ENCODE results near the gene SLC17A7. TPM values are rescaled to one million over a fixed set of nuclear protein-coding genes. Genes with fewer than 3 reads are reported as not detected.

Gene SLC17A7
- total RNA-seq, 2 donors from 2014 or later: 0.59 to 0.67 TPM

DNA sequence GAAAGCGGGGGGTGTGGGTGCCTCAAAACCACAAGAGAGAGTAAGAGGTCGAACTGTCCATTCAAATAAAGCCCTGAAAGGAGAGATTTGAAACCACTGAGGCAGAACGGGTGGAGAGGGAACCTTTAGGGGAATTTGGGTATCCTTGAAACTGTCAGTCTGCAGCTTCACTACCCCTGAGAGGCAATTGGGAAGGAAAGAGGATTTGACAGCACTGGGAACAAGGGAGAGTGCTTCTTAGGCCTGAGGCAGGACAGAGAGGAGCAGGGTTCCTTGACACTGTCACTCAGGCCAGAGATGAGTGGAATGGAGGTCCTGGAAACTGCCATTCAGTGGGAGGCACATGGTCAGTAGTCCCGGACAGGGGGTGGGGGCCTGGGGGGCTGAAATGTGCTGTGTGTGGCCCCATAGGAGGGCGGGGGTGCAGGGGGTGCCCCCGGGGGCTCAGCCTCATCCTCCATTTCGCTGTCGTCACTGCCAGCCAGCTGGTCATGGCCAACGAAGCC, 11.1 kb downstream of the SLC17A7 start:
- no peaks in the 10 kb centered on the region for H3K9me3 ChIP-seq
- H3K27me3 ChIP-seq: peaks cover 35 to 53% of the 10 kb centered on the region in 2 donors

DNA sequence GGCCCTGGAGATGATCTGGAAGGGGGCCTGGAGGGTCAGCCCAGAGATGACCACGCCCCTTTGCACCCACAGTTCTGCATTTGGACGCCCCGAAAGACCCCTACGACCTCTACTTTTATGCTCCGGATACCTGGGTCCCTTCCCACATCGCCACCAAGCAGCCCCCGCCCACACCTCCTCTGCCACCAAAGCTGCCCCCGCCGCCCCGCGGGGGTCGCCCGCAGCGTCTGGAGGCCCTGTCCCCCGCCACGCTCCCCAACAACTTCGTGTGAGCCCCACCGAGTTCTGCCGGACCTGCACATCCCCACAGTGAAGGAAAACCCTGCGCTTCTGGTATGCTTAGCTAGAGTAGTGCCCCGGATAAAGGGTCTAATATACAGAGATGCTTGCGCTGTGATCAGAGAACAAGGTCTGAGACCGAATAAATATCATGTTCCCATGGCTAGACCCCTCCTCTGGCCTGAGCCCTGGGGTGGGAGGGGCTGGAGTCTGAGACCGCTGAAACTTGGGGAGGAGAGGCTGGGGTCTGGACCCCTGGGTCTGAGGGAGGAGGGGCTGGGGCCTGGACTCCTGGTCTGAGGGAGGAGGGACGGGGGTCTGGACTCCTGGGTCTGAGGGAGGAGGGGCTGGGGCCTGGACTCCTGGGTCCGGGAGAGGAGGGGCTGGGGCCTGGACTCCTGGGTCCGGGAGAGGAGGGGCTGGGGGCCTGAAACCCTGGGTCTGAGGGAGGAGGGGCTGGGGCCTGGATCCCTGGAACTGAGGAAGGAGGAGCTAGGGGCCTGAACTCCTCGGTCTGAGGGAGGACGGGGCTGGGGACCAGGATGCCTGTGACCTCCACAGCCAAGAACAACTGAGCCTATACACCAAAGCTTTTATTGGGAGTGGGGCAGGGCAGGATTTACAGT, 12.5 kb downstream of the SLC17A7 start:
- TF ChIP-seq, protein P1, sequence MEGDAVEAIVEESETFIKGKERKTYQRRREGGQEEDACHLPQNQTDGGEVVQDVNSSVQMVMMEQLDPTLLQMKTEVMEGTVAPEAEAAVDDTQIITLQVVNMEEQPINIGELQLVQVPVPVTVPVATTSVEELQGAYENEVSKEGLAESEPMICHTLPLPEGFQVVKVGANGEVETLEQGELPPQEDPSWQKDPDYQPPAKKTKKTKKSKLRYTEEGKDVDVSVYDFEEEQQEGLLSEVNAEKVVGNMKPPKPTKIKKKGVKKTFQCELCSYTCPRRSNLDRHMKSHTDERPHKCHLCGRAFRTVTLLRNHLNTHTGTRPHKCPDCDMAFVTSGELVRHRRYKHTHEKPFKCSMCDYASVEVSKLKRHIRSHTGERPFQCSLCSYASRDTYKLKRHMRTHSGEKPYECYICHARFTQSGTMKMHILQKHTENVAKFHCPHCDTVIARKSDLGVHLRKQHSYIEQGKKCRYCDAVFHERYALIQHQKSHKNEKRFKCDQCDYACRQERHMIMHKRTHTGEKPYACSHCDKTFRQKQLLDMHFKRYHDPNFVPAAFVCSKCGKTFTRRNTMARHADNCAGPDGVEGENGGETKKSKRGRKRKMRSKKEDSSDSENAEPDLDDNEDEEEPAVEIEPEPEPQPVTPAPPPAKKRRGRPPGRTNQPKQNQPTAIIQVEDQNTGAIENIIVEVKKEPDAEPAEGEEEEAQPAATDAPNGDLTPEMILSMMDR (IDR thresholded peaks at IDR 0.05): no peak
- no peak for DNase-seq (ENCODE audit: low spot score)
- H3K36me3 ChIP-seq: no peaks in the 10 kb centered on the region
- H3K27me3 ChIP-seq: peaks cover 44 to 64% of the 10 kb centered on the region in 2 donors
- peak overlapping the region in 1 of 2 donors; percentile 5 for H3K4me3 ChIP-seq
- no peaks in the 10 kb centered on the region for H3K9me3 ChIP-seq
- no peak overlapping the region for H3K27ac ChIP-seq
- H3K4me1 ChIP-seq: peaks cover 0 to 23% of the 10 kb centered on the region in 2 donors

More for the DNA sequence above, 11.1 kb downstream of the SLC17A7 start:
- Histone ChIP-seq H3K4me1 (peaks cover 0 to 23% of the 10 kb centered on the region in 2 donors), H3K27ac (no peak overlapping the region), H3K36me3 (no peaks in the 10 kb centered on the region), H3K4me3 (no peak overlapping the region)
- DNase-seq (ENCODE audit: low spot score): no peak
- TF ChIP-seq, protein P1 (IDR thresholded peaks at IDR 0.05): no peak

- TF ChIP-seq, protein P1 (IDR thresholded peaks at IDR 0.05): no peak
- Histone ChIP-seq H3K27me3 (peaks cover 49 to 65% of the 10 kb centered on the region in 2 donors), H3K9me3 (no peaks in the 10 kb centered on the region), H3K36me3 (no peaks in the 10 kb centered on the region), H3K4me1 (peaks cover 0 to 28% of the 10 kb centered on the region in 2 donors), H3K27ac (no peak overlapping the region), H3K4me3 (peak overlapping the region in 1 of 2 donors; percentile 5)
- DNase-seq (ENCODE audit: low spot score): no peak
These were observed 13.3 kb downstream of the SLC17A7 start for GRCh38 chr19:49427855-49428546.

DNA sequence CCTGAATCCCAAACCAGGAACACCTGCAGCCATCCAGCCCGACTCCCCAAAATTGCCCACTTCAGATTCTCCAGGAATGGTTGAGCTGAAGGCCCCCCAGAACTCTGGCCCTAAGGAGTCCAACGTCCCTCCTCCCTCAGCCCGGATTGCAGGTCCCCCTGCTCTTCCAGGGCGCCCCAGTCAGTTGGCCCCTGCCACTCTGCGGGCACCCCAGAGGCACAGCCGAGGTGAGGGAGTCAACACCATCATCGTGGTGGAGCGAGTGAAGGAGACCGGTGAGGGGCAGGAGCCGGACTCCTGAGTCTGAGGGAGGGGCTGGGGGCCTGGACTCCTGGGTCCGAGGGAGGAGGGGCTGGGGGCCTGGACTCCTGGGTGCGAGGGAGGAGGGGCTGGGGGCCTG, 14.0 kb downstream of the SLC17A7 start:
- no peak for DNase-seq (ENCODE audit: low spot score)
- TF ChIP-seq, protein P1 (IDR thresholded peaks at IDR 0.05): no peak

DNA sequence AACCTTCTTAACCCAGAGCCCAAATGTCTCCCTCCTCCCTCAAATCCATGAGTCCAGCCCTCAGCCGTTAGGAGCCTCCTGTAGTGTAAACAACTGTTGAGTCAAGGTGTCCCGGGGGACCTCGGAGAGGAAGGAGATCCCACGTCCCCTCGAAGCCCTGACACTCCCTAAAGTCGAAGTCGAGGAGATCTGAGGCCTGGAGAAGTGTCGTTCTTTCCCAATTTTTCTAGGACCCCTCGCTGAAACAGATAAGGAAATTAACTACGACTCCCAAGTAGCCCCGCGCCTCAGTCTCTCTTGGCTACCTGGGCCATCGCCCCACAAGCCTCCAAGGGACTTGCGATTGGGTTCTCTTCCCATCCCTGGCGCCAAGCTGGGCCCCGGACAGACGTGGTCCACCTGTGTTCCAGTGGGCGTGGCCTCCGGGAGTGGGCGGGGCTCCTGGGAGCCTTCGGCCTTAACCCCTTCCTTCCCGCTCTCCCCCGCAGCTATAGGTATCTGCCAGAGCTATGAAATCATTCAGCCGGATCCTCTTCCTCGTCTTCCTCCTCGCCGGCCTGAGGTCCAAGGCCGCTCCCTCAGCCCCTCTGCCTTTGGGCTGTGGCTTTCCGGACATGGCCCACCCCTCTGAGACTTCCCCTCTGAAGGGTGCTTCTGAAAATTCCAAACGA, 15.3 kb downstream of the SLC17A7 start:
- Histone ChIP-seq H3K4me3 (no peak overlapping the region), H3K27me3 (peaks cover 53 to 63% of the 10 kb centered on the region in 2 donors), H3K27ac (no peak overlapping the region), H3K9me3 (no peaks in the 10 kb centered on the region), H3K4me1 (peaks cover 0 to 39% of the 10 kb centered on the region in 2 donors), H3K36me3 (no peaks in the 10 kb centered on the region)
- TF ChIP-seq, protein P1 (IDR thresholded peaks at IDR 0.05): no peak
- DNase-seq (ENCODE audit: low spot score): no peak

More for the DNA sequence above, 14.0 kb downstream of the SLC17A7 start:
- Histone ChIP-seq H3K27ac (no peak overlapping the region), H3K4me3 (no peak overlapping the region), H3K4me1 (peaks cover 0 to 31% of the 10 kb centered on the region in 2 donors), H3K36me3 (no peaks in the 10 kb centered on the region), H3K9me3 (no peaks in the 10 kb centered on the region), H3K27me3 (peaks cover 46 to 65% of the 10 kb centered on the region in 2 donors)
